GM19351 (cell line): ENCODE data around the gene CPEB3.
"Not testable (repeated sequence)": the region's sequence is repeated elsewhere in the genome, so short reads cannot be mapped to it uniquely, and the experiment has no call there.

Experiments used
- ATAC-seq: cut with Tn5 transposase; IDR thresholded peaks from one replicate; pipeline ENCODE4 v1.9.1; 2021; ENCODE audit warnings: mild to moderate bottlenecking, moderate library complexity; ENCODE audit not compliant: unreplicated experiment

The CPEB3 gene

DNA sequence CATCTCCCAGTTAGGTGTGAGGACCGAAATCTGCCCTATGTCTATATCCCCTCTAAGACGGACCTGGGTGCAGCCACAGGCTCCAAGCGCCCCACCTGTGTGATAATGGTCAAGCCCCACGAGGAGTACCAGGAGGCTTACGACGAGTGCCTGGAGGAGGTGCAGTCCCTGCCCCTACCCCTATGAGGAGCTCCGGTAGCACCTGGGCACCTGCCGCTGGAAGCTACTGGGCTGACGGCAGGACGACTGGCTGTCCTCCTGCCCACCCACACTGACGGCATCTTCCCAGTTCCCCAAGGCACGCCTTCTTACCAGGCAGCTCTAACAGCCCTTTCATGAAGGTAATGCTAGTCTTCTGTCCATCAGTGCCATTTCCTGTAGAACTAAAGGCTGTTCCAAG lies 74.3 kb downstream of the CPEB3 start:
- ATAC-seq: not testable (repeated sequence)

DNA sequence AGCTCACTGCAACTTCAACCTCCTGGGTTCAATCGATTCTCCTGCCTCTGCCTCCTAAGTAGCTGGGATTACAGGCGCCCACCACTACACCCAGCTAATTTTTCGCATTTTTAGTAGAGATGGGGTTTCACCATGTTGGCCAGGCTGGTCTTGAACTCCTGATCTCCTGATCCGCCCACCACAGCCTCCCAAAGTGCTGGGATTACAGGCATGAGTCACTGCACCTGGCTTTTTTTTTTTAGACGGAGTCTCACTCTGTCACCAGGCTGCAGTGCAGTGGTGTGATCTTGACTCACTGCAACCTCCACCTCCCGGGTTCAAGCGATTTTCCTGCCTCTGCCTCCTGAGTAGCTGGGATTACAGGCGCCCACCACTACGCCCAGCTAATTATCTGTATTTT lies 75.7 kb downstream of the CPEB3 start:
- not testable (repeated sequence) for ATAC-seq

DNA sequence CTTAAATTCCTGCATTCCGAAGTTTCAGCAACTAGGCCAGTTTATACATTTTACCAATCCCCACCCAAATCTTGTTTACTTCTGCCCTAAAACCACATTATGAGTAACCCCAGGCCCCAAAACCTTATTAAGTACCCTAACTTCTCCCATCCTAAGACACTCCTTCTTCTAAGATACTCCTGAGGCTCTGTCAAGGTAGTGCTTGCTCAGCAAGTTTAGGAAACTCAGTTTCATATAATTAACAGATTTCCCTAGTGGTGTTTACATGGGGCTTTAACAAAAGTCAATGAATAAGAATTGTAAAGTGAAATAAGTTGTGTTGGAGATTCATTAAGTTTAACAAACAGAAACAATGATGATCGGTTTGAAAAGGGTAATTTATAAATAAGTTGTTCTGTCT lies 77.8 kb downstream of the CPEB3 start:
- ATAC-seq: no peak

DNA sequence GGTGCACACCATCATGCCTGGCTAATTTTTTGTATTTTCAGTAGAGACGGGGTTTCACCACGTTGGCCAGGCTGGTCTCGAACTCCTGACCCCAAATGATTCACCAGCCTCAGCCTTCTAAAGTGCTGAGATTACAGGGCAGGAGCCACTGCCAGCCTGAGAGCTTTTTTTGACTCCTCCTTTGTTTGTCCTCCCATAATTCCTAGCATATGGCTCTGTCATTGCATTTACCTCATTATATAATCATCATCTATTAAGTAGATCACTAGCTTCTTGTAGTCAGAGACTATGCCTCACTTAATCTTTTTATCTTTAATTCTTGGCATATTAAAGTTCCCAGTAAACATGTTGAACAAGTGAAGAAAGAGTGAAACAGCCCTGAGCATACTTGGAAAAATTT lies 82.1 kb downstream of the CPEB3 start:
- no peak for ATAC-seq

DNA sequence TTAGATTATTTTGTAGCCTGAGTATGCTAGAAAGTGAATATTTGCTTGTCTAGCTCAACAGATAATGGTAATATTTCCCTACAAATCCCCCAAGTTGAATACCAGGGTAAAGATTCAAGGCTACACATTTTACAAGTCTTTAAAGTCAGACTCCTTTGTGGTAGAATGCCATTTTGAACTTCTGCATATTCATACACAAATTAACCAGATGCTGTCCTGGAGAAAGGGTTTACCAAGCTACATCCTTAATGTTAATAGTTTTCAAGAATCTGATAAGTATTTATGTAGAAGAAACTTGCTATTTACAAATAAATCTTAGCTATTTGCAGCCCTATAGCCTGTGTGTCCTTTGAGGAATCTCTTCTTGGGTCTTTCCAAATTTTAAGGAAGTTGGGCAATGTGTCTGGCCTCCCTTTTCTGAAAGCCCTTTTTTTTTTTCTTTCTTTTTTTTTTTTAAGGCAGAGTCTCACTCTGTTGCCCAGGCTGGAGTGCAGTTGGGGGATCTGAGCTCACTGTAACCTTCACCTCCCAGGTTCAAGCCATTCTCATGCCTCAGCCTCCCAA lies 82.6 kb downstream of the CPEB3 start:
- no peak for ATAC-seq

DNA sequence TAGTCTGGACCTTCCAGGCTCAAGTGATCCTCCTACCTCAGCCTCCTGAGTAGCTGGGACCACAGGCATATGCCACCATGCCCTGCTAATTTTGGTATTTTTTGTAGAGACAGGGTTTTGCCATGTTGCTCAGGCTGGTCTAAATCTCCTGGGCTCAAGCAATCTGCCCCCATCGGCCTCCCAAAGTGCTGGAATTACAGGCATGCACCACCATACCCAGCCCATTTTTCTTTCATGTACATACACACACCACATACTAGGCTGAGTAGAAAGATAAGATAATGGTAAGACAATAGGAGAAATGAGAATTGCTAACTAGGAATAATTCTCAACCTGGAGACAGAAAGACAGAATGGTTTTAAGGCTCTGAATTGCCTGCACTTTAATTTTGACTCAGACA lies 83.8 kb downstream of the CPEB3 start:
- ATAC-seq: no peak

DNA sequence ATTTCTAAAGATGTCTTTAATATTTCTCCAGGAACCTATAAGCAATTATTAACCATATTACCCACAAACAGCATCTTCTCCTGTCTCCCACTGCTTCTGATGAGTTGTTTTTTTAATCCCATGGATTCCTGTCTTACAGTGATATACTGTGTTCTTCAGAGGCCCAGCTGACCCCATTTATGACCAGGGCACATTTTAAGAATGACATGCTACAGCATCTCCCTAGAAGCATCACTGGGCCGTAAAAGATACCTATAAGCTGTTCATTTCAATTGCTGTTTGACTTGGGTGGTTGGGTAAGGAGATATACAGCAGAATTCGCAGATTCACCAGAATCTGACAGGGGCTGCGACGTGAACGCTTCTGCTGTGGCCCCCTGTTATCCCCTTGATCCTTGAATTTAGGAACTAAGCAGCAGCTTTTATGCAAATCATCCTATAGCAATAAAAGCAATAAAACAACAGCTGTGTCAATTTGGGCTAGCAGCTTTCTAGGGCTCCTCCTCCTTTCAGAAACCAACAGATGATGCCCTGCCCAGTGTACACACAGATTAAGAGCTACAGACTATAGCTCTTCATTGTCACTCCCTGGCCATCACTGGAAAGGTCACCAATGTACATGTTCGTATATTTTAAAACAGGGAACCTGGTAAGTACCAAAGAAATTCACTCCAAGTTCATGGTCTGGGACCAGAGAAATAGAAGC lies 86.8 kb downstream of the CPEB3 start:
- ATAC-seq: no peak

DNA sequence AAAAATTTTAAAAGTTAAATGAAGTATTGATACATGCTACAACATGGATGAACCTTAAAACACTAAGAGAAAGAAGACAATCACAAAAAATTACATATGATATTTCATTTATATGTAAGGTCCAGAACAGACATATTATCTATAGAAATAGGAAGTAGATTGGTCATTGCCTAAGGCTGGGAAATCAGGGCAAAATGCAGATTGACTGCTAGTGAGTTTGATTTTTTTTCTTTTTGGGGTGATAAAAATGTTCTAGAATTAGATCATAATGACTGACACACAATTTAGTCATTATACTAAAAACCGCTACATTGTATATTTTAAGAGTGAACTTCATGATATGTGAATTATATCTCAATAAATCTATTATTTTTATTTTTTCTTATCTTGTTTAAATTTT lies 88.3 kb downstream of the CPEB3 start:
- ATAC-seq: no peak

DNA sequence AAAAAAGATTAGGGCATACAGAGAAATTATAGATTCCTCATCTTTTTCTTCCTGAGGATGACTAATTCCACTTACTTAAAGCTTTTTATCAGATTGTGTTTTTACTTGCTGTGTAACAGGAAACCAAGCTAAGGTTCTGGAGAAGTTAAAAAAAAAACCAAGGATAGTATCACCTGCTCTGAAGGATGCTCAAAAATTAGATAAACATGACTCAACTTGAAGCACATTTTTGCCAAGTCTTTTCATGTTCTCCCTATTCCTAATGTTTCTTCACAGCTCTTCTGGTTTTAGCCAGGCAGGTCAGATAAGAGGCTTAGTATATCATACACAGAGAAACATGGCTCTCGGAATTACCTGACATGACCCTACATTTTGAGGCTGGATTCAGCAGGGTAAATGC lies 90.3 kb downstream of the CPEB3 start:
- no peak for ATAC-seq

DNA sequence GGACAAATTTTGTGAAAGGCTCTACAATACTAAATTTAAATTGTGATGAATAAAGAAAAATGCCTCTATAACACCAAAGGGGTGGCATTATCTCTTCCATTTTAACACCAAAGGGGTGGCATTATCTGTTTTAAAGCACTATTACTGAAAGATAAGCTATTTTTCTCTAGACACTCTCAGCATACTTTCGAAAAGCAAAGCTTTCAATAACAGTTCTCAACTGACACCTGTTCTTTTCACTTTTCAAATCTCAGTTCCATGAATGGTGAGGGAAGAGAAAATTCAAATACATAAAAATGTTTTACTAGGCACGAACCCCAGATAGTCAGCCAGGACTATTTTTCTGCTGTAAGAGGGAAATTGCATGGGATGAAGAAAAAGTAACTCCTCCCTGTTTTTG lies 103.8 kb downstream of the CPEB3 start:
- ATAC-seq: no peak

DNA sequence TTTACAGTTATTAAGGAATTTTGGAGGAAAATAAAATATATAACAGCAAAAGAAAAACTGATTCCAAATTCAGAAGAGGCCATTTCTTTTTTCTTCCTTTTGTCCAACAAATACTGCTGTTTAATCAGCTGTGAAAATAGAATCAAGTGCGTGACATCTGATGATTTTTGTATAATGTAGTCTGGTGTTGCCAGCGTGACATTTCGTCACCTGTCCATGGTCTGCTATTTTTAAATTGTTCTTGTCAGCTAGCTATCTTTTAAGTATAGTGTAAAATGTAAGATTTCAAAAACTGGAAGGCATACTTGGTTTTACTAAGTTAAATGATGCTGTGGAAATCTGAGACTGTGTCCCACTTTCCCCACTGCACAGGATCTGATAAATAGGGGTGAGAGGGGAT lies 105.9 kb downstream of the CPEB3 start:
- no peak for ATAC-seq

DNA sequence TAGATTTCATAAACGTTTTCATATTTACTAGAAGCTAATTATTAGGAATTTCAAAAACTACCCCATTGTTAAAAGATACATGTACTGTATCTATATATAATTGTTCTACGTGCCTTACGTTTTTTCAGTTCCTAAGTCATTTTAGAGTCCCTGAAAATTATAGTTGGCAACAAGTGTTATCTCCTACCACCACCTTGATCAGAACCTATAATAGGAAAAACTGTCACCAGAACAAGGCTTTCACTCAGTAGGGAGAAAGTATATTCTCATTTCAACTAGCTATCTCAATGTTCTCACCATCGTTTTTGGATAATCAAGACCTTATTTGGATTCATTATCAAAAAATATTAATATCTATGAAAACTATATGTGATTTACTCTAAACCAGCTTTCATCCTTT lies 107.7 kb downstream of the CPEB3 start:
- ATAC-seq: no peak

DNA sequence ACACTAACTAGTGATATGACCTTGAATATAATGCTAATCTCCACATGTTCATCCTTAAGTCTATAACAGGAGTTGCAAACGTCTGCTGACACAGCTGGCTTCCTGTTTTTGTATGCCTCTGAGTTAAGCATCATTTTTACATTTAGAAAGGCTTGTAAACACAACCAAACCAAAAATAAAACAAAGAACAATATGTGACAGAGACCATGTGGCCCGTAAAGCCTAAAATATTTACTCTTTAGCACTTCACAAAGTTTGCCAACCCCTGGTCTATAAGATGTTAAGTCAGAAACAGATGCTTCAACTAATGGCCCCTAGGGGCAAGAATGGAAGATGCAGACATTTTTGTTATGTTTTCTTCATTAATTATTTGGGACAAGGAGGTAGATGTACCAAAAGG lies 109.3 kb downstream of the CPEB3 start:
- no peak for ATAC-seq

DNA sequence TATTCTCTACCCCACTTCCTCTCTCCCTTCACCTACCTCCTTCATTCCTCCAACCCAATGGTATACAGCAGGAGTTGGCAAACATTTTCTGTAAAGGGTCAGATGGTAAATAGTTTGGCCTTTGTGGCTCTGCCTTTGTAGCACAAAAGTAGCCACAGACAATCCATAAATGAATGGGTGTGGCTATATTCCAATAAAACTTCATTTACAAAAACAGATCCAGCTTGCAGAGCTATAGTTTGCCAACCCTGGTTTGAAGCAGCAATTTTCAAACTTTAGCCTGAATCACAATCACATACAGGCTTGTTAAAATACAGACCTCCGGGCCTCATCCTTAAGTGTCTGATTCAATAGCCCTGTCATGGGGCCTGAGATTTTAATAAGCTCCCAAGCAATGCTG lies 110.5 kb downstream of the CPEB3 start:
- ATAC-seq: no peak

DNA sequence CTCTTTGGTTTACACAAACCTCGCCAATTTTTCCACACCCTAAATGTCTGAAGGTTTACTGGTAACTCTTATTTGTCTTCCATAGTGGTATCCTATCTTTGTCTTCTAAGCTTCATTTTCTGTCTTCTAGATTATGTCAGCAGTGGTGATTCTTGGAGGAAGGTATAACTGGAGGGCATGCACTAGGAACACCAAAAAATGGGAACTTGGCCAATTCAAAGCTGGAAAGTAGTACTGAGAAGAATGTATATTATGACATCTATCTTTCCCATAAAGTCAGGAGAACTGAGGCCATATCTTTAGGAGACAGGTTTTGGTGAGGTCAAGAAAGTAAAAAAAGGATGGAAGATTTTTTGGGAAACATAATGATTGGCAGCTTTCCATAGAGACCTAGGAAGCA lies 113.3 kb downstream of the CPEB3 start:
- no peak for ATAC-seq

DNA sequence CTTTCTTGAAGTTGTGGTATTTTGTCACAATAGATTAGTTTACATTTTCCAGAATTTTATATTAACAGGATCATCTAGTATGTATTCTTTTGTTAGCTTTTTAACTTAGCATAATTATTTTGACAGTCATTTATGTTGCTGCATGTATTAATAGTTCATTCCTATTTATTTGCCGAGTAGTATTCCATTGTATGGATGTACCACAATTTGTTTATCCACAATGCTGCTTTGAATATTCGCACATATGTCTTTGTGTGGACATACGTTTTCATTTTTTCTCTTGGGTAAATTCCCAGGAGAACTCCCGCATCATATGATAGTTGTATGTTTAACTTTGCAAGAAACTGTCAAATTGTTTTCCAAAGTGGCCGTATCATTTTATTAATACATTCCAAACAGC lies 115.7 kb downstream of the CPEB3 start:
- ATAC-seq: no peak

DNA sequence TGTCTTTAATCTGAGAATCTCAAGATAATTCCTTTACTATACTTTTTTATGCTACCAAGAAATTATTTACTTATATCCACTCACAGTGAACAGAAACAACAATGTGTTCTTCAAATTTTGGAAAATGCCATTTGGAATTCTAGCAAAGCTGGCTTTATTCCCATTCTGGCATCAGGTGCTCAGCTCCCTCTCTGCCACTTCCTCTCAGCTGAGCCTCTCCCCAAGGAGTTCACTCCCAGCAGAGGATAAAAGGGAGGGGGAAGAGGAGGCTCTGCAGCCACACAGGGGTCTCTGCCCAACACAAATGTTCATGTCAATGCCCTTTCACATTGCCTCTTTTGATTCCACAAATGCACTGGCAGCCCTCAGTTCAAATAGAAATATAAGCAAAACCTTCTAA lies 116.9 kb downstream of the CPEB3 start:
- no peak for ATAC-seq

DNA sequence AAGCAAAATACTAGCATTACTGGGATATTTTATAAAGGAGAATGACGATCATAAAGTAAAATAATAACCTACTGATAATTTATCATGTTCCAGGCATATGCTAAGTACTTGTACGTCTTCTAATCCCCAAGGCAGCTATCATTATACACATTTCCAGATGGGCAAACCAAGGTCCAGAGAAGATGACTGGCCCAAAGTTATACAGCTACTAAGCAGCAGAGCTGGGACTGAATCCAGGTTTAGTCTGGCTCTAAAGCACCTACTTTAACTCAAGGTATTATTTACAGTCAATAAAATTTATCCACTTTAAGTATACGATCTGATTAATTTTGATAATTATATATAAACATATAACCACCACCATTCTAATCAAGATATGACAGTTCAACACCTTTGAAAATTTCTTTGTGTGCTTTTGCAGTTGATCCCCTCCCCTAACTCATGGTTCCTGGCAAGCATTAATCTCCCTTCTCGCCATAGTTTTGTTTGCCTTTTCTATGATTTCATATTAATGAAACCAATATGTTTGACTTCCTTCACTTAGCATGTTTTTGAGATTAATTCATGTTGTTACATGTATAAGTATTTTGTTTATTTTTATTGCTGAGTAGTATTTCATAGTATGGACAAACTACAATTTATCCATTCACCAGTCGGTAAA lies 126.7 kb downstream of the CPEB3 start:
- ATAC-seq: no peak

DNA sequence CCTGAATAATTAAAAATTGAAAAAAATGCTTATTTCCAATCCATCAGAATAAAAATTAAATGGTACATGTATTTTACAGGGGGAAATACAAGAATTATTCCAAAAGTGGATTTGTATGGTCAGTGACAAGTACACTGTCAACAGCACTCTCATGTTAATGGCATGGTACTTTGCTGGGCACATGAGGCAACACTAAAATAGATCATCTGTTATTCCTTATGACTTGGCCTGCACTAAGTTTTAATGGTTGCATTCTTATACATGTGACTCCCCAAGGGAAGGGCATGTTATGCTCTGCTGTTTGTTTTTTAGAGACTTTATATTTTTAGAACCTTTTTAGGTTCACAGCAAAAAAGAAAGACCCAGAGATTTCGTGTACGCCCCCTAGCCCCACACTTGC lies 128.3 kb downstream of the CPEB3 start:
- no peak for ATAC-seq

DNA sequence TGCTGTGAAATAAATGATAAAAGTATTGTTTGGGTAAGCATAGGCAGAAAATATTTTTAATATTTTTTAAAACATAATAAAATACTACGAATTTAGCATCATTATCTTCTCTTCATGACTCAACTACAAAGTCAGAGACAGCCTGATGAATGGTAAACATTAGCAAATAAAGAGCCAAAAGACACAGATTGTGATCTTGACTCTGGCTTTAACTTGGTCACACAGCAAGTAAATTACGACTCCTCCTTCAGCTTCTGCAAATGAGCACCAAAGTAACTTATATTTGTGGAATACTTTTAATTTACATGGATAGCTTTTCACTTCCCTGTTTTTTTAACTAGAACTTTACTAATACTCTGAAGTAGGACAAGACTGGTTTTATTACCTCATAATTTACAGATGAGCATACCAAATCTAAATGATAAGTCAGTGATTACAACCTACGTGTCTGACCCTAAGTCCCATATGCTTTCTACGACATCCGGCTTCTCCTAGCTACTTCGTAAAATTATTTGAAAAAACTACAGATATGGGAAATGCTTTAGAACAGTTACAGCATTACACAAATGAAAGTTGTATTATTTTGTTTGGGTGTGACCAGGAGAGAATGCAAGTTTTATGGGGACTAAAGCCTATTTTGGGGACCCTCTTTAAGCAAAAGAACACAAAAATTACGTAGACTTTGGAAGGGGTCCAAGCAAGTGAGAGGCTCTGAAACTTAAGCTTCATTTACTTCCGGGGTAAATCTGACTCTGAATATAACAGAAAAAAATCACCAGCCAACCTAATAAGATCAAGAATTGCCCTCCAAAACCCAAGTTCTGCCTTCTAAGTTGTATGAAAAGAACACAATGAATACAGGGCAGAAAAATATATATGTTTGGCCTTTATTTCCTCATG lies 133.8 kb downstream of the CPEB3 start:
- ATAC-seq: no peak

DNA sequence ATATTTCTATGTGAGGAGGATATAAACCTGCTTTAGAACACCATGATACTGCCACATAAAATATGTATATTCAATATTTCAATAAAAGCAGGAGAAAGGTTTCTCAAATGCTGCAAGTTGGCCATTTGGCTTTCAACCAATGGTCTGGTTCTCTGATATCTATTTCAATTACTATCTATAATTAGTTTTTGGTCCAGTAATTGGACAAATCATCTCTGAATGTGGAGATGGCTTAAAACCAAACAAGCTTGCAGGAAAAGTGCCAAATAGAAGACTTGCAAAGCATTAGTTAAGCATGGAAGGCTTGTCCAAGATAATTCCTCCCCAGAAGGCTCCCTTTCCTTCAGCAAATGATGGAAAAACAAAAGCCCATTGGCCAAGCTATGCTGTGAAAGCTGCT lies 140.1 kb downstream of the CPEB3 start:
- no peak for ATAC-seq

DNA sequence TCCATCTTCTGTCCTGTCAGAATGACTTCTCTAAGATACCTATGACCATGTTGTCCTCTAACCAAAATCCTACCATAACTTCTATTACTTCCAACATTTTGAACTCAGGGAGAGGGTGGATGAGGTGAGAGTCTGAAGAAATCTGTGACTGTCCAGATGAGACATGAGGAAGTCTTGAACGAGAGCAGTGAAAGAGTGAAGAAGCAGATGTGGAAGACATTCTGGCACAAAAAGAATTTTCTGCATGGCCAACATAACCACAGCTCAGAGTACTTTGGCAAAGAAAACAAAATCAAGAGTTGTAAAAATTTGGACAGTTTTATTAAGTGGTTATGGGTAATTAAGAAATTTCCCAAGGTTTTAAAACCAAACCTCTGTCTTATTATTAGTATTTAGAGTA lies 141.6 kb downstream of the CPEB3 start:
- no peak for ATAC-seq
